Stomach (tissue), 9 donors: ENCODE data around the gene ANKS1B. TPM values are rescaled to one million over a fixed set of nuclear protein-coding genes. Genes with fewer than 3 reads are reported as not detected.

ENCODE experiments used
- DNase-seq, 2 donors: peaks; one replicate each; pipeline versions ENCODE4 v3.0.0 to v3.0.0-alpha.2; 2013 to 2019
- H3K27ac ChIP-seq, 5 donors: fragments of 200-600 bp in 4 of 5; sonication (generic) in 4 of 5; one replicate each; pipeline ENCODE4 v1.5.1; 2013 to 2019; ENCODE audit warnings: mild to moderate bottlenecking in 1 of 5, moderate library complexity in 1 of 5
- H3K27me3 ChIP-seq, 3 donors: fragments of 200-600 bp; sonication (generic); one replicate each; pipeline ENCODE4 v1.5.1; 2017 to 2019; ENCODE audit warnings: mixed run types in 1 of 3
- H3K36me3 ChIP-seq, 4 donors: fragments of 200-600 bp; sonication (generic); 1 replicate in 3 of 4; 2 replicates in 1 of 4; pipeline ENCODE4 v1.5.1; 2016 to 2019
- H3K4me1 ChIP-seq, 4 donors: fragments of 200-600 bp; sonication (generic); one replicate each; pipeline ENCODE4 v1.5.1; 2016 to 2019
- H3K4me3 ChIP-seq, 4 donors: fragments of 200-600 bp; sonication (generic) in 3 of 4; one replicate each; pipeline ENCODE4 v1.5.1; 2016 to 2019; ENCODE audit warnings: mild to moderate bottlenecking in 1 of 4
- H3K9me3 ChIP-seq, 4 donors: fragments of 200-600 bp; sonication (generic); one replicate each; pipeline ENCODE4 v1.5.1; 2016 to 2019
- CTCF ChIP-seq, 7 experiments: fragments of 450-650 bp in 4 of 7; fragments of 200-600 bp in 3 of 7; sonication (generic) in 3 of 7; IDR thresholded peaks; one replicate each; pipeline ENCODE4 v1.5.1; 2016 to 2019; ENCODE audit warnings: antibody characterized with exemption in 7 of 7, control low read depth in 2 of 7, mild to moderate bottlenecking in 1 of 7
- EP300 ChIP-seq: sonication (generic); formaldehyde crosslinking; IDR thresholded peaks from one replicate; pipeline ENCODE4 v1.6.1; 2017; ENCODE audit warnings: antibody characterized with exemption
- POLR2A ChIP-seq, 4 donors: fragments of 450-650 bp; IDR thresholded peaks; one replicate each; pipeline ENCODE4 v1.6.1; 2016; ENCODE audit warnings: antibody characterized with exemption in 4 of 4, control low read depth in 2 of 4, mild to moderate bottlenecking in 1 of 4, moderate library complexity in 1 of 4
- POLR2AphosphoS5 ChIP-seq, 3 donors: sonication (generic); formaldehyde crosslinking; IDR thresholded peaks; one replicate each; pipeline ENCODE4 v1.6.1; 2016; ENCODE audit warnings: antibody characterized with exemption in 3 of 3
- WGBS, 5 donors: extraction: QIAGEN DNeasy Blood & Tissue Kit in 3 of 5; methylation state at CpG; one replicate each; pipeline versions ENCODE4 v1.1.5 to v1.1.7; 2013 to 2018; 5-methylcytosine and 5-hydroxymethylcytosine counted together
- intact Hi-C: fragments of 100-400 bp; cut with DNase I; formaldehyde crosslinking; loops from one replicate; pipeline ENCODE4 v1.15.1; 2023; ENCODE audit warnings: low total_unique reads
- polyA plus RNA-seq, 3 donors: library from polyadenylated mRNA; stranded (reverse); fragments of 200-250 nt; gene quantifications; one replicate each; pipeline ENCODE4 v1.2.3, GENCODE V29; 2013
- total RNA-seq, 5 donors: library from RNA; depleted of rRNA; stranded (reverse); fragments of >200 nt; gene quantifications; one replicate each; pipeline versions ENCODE4 v1.1.0 to v1.2.3, GENCODE V29; 2014 to 2016
- donor health status: healthy with polysubstance abuse.
- donor health status: Bipolar disorder and iron deficiency.
- donor health status: healthy.

The ANKS1B gene
- total and polyA plus RNA-seq, 8 donors = 0.73 to 26.8 (median 2.2) TPM; not detected in 2

- no peaks in the 10 kb centered on the region for H3K9me3 ChIP-seq
- H3K36me3 ChIP-seq = no peaks in the 10 kb centered on the region
- no peak overlapping the region for H3K4me3 ChIP-seq
- H3K4me1 ChIP-seq = peaks cover 0 to 3% (median 0%) of the 10 kb centered on the region in 4 donors
- no peak overlapping the region for H3K27ac ChIP-seq
- intact Hi-C loops = loop anchor here (10.0 kb wide), 1 partner anchor 727 kb away; no protein-coding TSS in a partner anchor
- no peak for TF ChIP-seq POLR2A (IDR thresholded peaks at IDR 0.05)
- no peak for TF ChIP-seq CTCF (IDR thresholded peaks at IDR 0.05)
- TF ChIP-seq EP300 = no peak
- TF ChIP-seq POLR2AphosphoS5 (IDR thresholded peaks at IDR 0.05) = no peak
- WGBS, 5 donors = 37 to 50% (median 42%) methylated on average over 3 of the region's 3 CpGs
- no peak for DNase-seq
- no peaks in the 10 kb centered on the region for H3K27me3 ChIP-seq
Observed at GRCh38 chr12:99772274-99772673, 212.5 kb downstream of the ANKS1B start.

GRCh38 chr12:99771659-99772058, 213.1 kb downstream of the ANKS1B start:
- H3K4me1 ChIP-seq = peaks cover 0 to 3% (median 0%) of the 10 kb centered on the region in 4 donors
- TF ChIP-seq EP300 = no peak
- TF ChIP-seq POLR2AphosphoS5 (IDR thresholded peaks at IDR 0.05) = no peak
- no peak for TF ChIP-seq POLR2A (IDR thresholded peaks at IDR 0.05)
- TF ChIP-seq CTCF (IDR thresholded peaks at IDR 0.05) = no peak
- H3K4me3 ChIP-seq = no peak overlapping the region
- DNase-seq = no peak
- no peaks in the 10 kb centered on the region for H3K9me3 ChIP-seq
- no peaks in the 10 kb centered on the region for H3K36me3 ChIP-seq
- H3K27ac ChIP-seq = no peak overlapping the region
- H3K27me3 ChIP-seq = no peaks in the 10 kb centered on the region
- intact Hi-C loops = loop anchor here (10.0 kb wide), 1 partner anchor 727 kb away; no protein-coding TSS in a partner anchor

GRCh38 chr12:99769396-99769980, 215.2 kb downstream of the ANKS1B start:
- Histone ChIP-seq H3K9me3 (no peaks in the 10 kb centered on the region), H3K27me3 (no peaks in the 10 kb centered on the region), H3K4me3 (no peak overlapping the region), H3K36me3 (no peaks in the 10 kb centered on the region), H3K27ac (no peak overlapping the region), H3K4me1 (peaks cover 0 to 3% (median 0%) of the 10 kb centered on the region in 4 donors)
- intact Hi-C loops = no loop called here
- no peak for TF ChIP-seq POLR2A (IDR thresholded peaks at IDR 0.05)
- TF ChIP-seq CTCF (IDR thresholded peaks at IDR 0.05) = no peak
- no peak for TF ChIP-seq POLR2AphosphoS5 (IDR thresholded peaks at IDR 0.05)
- no peak for TF ChIP-seq EP300
- 34 to 60% (median 49%) methylated on average over 1 of the region's 1 CpG for WGBS, 5 donors
- no peak for DNase-seq

GRCh38 chr12:99768758-99769157, 216.0 kb downstream of the ANKS1B start:
- 90 to 94% (median 93%) methylated on average over 7 of the region's 7 CpGs for WGBS, 5 donors
- no peak overlapping the region for H3K4me3 ChIP-seq
- DNase-seq = no peak
- no peaks in the 10 kb centered on the region for H3K27me3 ChIP-seq
- intact Hi-C loops = no loop called here
- H3K9me3 ChIP-seq = no peaks in the 10 kb centered on the region
- no peak overlapping the region for H3K27ac ChIP-seq
- no peak for TF ChIP-seq POLR2A (IDR thresholded peaks at IDR 0.05)
- TF ChIP-seq EP300 = no peak
- no peak for TF ChIP-seq POLR2AphosphoS5 (IDR thresholded peaks at IDR 0.05)
- TF ChIP-seq CTCF (IDR thresholded peaks at IDR 0.05) = no peak
- peaks cover 0 to 3% (median 0%) of the 10 kb centered on the region in 4 donors for H3K4me1 ChIP-seq
- no peaks in the 10 kb centered on the region for H3K36me3 ChIP-seq
